Activated CD4-positive, alpha-beta T cell treated with anti-CD3 and anti-CD28 coated beads for 4 hours (primary cell): ENCODE results near the gene RIPOR2.
A peak's percentile ranks its signal among the peaks of the same experiment; 100 is the strongest.

Experiments used
- DNase-seq, 2 donors: peaks; one replicate each; pipeline ENCODE4 v3.0.0-alpha.2; 2020

The RIPOR2 gene

GRCh38 chr6:24840187-24840586 lies 95.6 kb downstream of the RIPOR2 start:
- no peak for DNase-seq

GRCh38 chr6:24838994-24839393 lies 96.8 kb downstream of the RIPOR2 start:
- peak in 1 of 2 donors; percentile 30 for DNase-seq

- no peak for DNase-seq
Measured at GRCh38 chr6:24838081-24838480, 97.7 kb downstream of the RIPOR2 start.

- DNase-seq: no peak
Measured at GRCh38 chr6:24836109-24836508, 99.7 kb downstream of the RIPOR2 start.

GRCh38 chr6:24833711-24834386 lies 101.9 kb downstream of the RIPOR2 start:
- DNase-seq: no peak

GRCh38 chr6:24832794-24833193 lies 103.0 kb downstream of the RIPOR2 start:
- no peak for DNase-seq

GRCh38 chr6:24831771-24832716 lies 103.7 kb downstream of the RIPOR2 start:
- DNase-seq: no peak

GRCh38 chr6:24829657-24830056 lies 106.1 kb downstream of the RIPOR2 start:
- DNase-seq: no peak

GRCh38 chr6:24827970-24828369 lies 107.8 kb downstream of the RIPOR2 start:
- DNase-seq: no peak

GRCh38 chr6:24827162-24827561 lies 108.6 kb downstream of the RIPOR2 start:
- no peak for DNase-seq

GRCh38 chr6:24825130-24825630 lies 110.6 kb downstream of the RIPOR2 start:
- DNase-seq: no peak

- DNase-seq: no peak
Measured at GRCh38 chr6:24824142-24824938, 111.4 kb downstream of the RIPOR2 start.

- DNase-seq: no peak
Measured at GRCh38 chr6:24823185-24823584, 112.6 kb downstream of the RIPOR2 start.

- DNase-seq: no peak
Measured at GRCh38 chr6:24822696-24823095, 113.1 kb downstream of the RIPOR2 start.

- DNase-seq: no peak
Measured at GRCh38 chr6:24821860-24822444, 113.8 kb downstream of the RIPOR2 start.

GRCh38 chr6:24818346-24818745 lies 117.4 kb downstream of the RIPOR2 start:
- no peak for DNase-seq

GRCh38 chr6:24809728-24810127 lies 126.0 kb downstream of the RIPOR2 start:
- DNase-seq: no peak

GRCh38 chr6:24807584-24807983 lies 128.2 kb downstream of the RIPOR2 start:
- no peak for DNase-seq

- no peak for DNase-seq
Measured at GRCh38 chr6:24802271-24803059, 133.3 kb downstream of the RIPOR2 start.

GRCh38 chr6:24799541-24799915 lies 136.2 kb downstream of the RIPOR2 start:
- no peak for DNase-seq

GRCh38 chr6:24798740-24799540 lies 136.8 kb downstream of the RIPOR2 start, which contains the start of gene ARMH2:
TSS of gene ARMH2 (minus strand) at chr6:24798917. CDS start at chr6:24798857, 60 bp downstream.
- no peak for DNase-seq
